A673 (cell line): ENCODE measurements around the gene SMCHD1. TPM values are rescaled to one million over a fixed set of nuclear protein-coding genes. Genes with fewer than 3 reads are reported as not detected.

Experiments used
- BruUV-seq: library from RNA; stranded (reverse); fragments of 400-500 nt; replicated peaks from 2 replicates; lab custom pipeline; 2021; lab: Mats Ljungman, UMichigan
- CTCF ChIA-PET: fragments of 300-600 bp; sonication (Branson Sonifier 250); formaldehyde crosslinking; loops from one replicate; lab custom pipeline; 2022; ENCODE audit warnings: antibody characterized with exemption; lab: Charles Lee
- POLR2A ChIA-PET: fragments of 300-600 bp; sonication (Branson Sonifier 250); formaldehyde crosslinking; loops from one replicate; lab custom pipeline; 2022; ENCODE audit warnings: antibody characterized with exemption; ENCODE audit not compliant: low non-redundant PET; lab: Charles Lee
- DNase-seq: peaks from one replicate; pipeline ENCODE4 v3.0.0-alpha.2; 2015; ENCODE audit warnings: low spot score
- H3K27ac ChIP-seq: fragments of 200-600 bp; sonication (generic); 2 replicates; pipeline ENCODE4 v1.5.1; 2016; ENCODE audit warnings: mixed run types, low read depth, mild to moderate bottlenecking, mixed read lengths, antibody characterized with exemption, low read length; ENCODE audit not compliant: poor library complexity, severe bottlenecking
- H3K27me3 ChIP-seq: fragments of 200-600 bp; sonication (generic); replicated peaks from 2 replicates; pipeline ENCODE4 v1.6.1; 2017; ENCODE audit warnings: mixed run types, low read depth, mild to moderate bottlenecking, mixed read lengths, antibody characterized with exemption, low read length; ENCODE audit not compliant: insufficient read depth, poor library complexity
- H3K36me3 ChIP-seq: fragments of 200-600 bp; sonication (generic); 2 replicates; pipeline ENCODE4 v1.6.1; 2016; ENCODE audit warnings: mixed run types, mild to moderate bottlenecking, mixed read lengths, antibody characterized with exemption, low read length; ENCODE audit not compliant: insufficient read depth, poor library complexity, severe bottlenecking
- H3K4me1 ChIP-seq: fragments of 200-600 bp; sonication (generic); 2 replicates; pipeline ENCODE4 v1.6.1; 2017; ENCODE audit warnings: mixed run types, mild to moderate bottlenecking, mixed read lengths, antibody characterized with exemption, low read length; ENCODE audit not compliant: insufficient read depth, poor library complexity, severe bottlenecking
- H3K4me3 ChIP-seq: fragments of 200-600 bp; sonication (generic); 2 replicates; pipeline ENCODE4 v1.5.1; 2016; ENCODE audit warnings: low read depth, mixed run types, mild to moderate bottlenecking, mixed read lengths, low read length; ENCODE audit not compliant: poor library complexity, severe bottlenecking
- H3K9me3 ChIP-seq: fragments of 200-600 bp; sonication (generic); 2 replicates; pipeline ENCODE4 v1.6.1; 2016; ENCODE audit warnings: mixed run types, low read depth, mild to moderate bottlenecking, mixed read lengths, antibody characterized with exemption, low read length; ENCODE audit not compliant: poor library complexity, severe bottlenecking
- CTCF ChIP-seq: fragments of 300-800, 200-600 bp; sonication (generic); conservative IDR thresholded peaks from 2 replicates; pipeline ENCODE4 v1.5.1; 2017; ENCODE audit warnings: low read depth, mild to moderate bottlenecking, antibody characterized with exemption, low read length, moderate library complexity, mixed read lengths
- EZH2 ChIP-seq: fragments of 200-600 bp; sonication (generic); IDR thresholded peaks from 2 replicates; pipeline ENCODE4 v1.6.1; 2017; ENCODE audit warnings: borderline replicate concordance, low read depth, mild to moderate bottlenecking, mixed read lengths, antibody characterized with exemption, low read length; ENCODE audit not compliant: poor library complexity, severe bottlenecking
- intact Hi-C: fragments of 100-400 bp; cut with micrococcal nuclease; formaldehyde crosslinking; loops from one replicate; pipeline ENCODE4 v1.10.0; 2022; ENCODE audit not compliant: unreplicated experiment
- total RNA-seq: library from RNA; stranded (reverse); gene quantifications from 2 replicates; pipeline ENCODE4 v1.2.3, GENCODE V29; 2021

The SMCHD1 gene
- total RNA-seq, 1 experiment from 2014 or later = 80.9 TPM

GRCh38 chr18:2641638-2642037, 13.9 kb upstream of the SMCHD1 start:
- Histone ChIP-seq H3K4me1 (no peaks in the 10 kb centered on the region), H3K27me3 (no peaks in the 10 kb centered on the region), H3K9me3 (no peaks in the 10 kb centered on the region), H3K27ac (no peak overlapping the region), H3K4me3 (no peak overlapping the region), H3K36me3 (no peaks in the 10 kb centered on the region)
- no TSS peak for BruUV-seq
- ChIA-PET POLR2A (no interaction called here), CTCF (no interaction called here)
- intact Hi-C loops = no loop called here
- TF ChIP-seq EZH2 = no peak
- TF ChIP-seq CTCF = no peak
- no peak for DNase-seq

- Histone ChIP-seq H3K4me3 (no peak overlapping the region), H3K27ac (no peak overlapping the region), H3K4me1 (no peaks in the 10 kb centered on the region), H3K36me3 (no peaks in the 10 kb centered on the region), H3K27me3 (no peaks in the 10 kb centered on the region), H3K9me3 (no peaks in the 10 kb centered on the region)
- ChIA-PET CTCF (no interaction called here), POLR2A (no interaction called here)
- no peak for TF ChIP-seq EZH2
- TF ChIP-seq CTCF = no peak
- no TSS peak for BruUV-seq
- DNase-seq = no peak
- intact Hi-C loops = no loop called here
Measured at GRCh38 chr18:2642771-2643170, 12.8 kb upstream of the SMCHD1 start.

GRCh38 chr18:2644535-2644934, 11.0 kb upstream of the SMCHD1 start:
- no peak for DNase-seq
- Histone ChIP-seq H3K27me3 (no peaks in the 10 kb centered on the region), H3K4me1 (no peaks in the 10 kb centered on the region), H3K27ac (no peak overlapping the region), H3K4me3 (no peak overlapping the region), H3K9me3 (no peaks in the 10 kb centered on the region), H3K36me3 (no peaks in the 10 kb centered on the region)
- BruUV-seq = no TSS peak
- ChIA-PET POLR2A (no interaction called here), CTCF (no interaction called here)
- intact Hi-C loops = no loop called here
- TF ChIP-seq CTCF (no peak), EZH2 (no peak)
